Stimulated activated CD8-positive, alpha-beta memory T cell treated with anti-CD3 and anti-CD28 coated beads, Interleukin-7, amount 100 ng/mL, for 48 hours (primary cell): ENCODE results near the gene ADNP.
A peak's percentile ranks its signal among the peaks of the same experiment; 100 is the strongest.

Source experiments
- DNase-seq, 2 donors: peaks; one replicate each; pipeline ENCODE4 v3.0.0-alpha.2; 2020; ENCODE audit warnings: low read depth in 1 of 2; ENCODE audit errors: extremely low read depth in 1 of 2

The ADNP gene

DNA sequence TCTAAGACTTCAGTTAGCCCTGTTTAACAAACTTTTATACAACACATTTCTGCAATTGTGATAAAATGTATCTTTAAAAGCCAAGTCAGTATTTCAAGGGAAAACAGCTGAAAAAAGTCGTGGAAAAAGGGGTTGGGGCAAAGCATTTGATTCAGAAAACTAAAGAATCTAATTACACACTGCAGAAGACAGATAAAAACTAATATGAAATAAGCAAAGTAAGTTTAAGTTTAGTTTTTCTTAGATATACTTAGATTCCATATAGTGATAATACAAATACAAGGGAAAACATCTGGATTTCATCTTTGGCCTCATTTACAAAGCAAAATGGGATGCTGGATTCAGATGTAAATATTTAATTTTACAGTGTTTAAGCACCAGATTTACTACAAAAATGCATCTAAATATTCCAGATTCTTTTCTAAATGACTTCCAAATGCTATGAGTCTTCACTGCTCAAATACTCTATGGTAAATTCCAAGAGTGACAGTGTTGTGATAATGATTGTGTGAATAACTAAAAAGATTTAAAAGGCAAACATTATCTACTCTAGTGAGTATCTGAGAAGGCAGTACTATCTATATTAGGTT, 1.5 kb upstream of the ADNP start:
- no peak for DNase-seq

DNA sequence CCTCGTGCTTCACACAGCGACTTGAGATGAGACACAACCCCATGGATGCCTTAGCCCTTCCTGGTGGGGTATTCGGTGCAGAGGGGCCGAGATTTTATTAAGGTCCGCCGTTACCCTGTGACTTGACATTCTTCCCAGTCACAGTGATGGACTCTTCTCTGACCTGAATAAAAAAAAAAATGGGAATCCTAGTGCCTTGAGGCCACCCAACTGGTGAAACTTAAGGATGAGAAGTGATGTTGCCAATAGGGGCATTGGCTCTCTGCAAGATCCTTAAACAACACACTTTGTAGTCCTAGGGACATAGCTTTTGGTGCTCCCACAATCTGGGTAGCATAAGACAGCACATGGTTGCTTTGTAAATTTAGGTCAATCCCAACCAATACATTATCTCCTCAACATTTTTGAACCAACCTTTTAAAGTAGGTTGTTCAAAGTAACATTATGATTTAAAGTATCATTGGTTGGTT, 814 bp upstream of the ADNP start:
- no peak for DNase-seq

DNA sequence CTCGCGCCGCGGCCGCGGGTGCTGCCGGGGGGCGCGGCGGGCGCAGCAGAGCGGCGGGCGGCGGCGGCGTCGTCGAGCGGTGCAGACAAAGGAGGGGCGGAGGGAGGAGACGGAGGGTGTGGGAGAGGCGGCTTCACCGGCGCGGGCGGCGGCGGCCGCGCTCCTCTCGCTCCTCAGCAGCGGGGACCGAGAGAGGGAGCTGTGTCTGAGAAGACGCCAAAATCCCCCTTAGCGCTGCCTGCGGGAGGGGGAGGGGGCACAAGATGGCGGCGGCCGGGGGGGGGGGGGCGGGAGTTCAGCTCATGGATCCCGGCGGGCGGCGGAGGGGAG, 296 bp downstream of the ADNP start:
- no peak for DNase-seq

GRCh38 chr20:50930139-50930975, 880 bp downstream of the ADNP start:
- no peak for DNase-seq

DNA sequence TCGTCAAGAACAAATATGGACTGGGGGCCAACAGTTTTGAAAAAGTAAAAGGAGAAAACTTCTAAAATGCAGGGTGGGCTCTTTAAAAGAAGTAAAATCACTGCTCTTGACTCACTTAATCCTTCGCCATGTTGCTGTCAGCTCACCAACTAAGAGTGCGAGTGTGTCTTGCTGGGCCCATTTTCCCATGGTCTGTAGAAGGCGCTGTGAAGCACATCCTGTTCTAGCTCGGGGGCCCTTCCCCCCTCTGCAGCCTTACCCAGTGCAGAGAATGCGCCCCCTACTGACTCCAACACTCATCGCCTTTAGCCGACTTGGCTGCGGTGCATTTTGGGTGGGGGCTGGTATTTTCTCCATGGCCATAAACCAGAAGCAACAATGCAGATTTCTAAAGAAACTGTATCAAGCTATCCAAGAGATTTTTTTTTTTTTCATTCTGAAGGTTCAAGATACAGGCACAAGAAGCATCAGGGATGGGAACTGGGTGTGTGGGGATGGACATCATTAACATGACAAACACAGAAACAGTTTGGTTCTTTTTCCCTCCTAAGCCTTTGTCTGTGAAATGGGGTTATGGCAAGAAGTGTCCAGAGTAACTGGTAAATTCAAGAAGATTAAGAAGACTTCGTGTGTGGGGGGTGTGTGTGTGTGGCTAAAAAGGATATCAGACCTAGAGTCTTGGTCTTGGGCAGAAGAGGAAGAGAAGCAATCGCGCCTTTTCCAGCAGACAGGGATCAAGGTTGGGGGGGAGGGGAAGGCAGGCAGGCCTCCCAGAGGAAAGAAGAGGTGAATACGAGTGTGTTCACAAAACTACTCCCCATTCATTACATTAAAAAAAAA, 1.7 kb downstream of the ADNP start:
- DNase-seq: peak; percentile 85 to 96

DNA sequence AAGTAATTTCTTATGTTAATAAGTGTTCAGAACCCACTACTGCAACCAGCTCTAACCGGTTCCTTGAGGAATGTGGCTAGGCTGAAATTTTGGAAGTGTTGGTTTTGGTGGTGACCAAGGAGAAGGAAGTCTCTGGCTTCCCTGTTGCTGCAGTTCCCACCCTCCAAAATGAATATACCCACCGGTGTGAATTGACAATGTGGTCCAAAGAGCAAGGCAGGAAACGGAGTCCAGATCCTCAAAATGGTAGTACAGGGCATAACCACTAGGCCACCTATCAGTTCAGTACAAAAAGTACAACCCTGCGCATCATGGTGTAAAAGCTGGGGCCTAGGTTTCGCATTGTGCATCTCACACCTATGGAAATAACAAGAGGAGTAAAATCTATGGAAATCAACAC, 2.8 kb downstream of the ADNP start:
- no peak for DNase-seq

DNA sequence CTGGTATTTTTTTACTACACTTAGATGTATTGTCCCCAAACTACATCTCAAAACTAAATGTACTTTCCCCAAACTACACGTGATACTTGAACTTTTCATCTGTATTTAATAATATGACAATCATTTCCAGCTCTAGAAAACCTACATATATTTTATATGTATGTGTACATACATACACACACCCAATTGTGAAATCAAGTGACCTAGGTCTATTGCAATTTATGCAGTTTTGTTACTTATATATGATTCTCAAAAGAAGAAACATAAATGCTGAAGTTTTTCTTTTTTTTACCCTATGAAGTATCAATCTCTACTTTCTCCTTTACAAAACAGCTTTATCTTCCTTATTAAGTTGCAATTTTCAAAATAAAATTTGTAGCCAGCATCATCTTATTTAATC, 4.7 kb downstream of the ADNP start:
- DNase-seq: no peak

DNA sequence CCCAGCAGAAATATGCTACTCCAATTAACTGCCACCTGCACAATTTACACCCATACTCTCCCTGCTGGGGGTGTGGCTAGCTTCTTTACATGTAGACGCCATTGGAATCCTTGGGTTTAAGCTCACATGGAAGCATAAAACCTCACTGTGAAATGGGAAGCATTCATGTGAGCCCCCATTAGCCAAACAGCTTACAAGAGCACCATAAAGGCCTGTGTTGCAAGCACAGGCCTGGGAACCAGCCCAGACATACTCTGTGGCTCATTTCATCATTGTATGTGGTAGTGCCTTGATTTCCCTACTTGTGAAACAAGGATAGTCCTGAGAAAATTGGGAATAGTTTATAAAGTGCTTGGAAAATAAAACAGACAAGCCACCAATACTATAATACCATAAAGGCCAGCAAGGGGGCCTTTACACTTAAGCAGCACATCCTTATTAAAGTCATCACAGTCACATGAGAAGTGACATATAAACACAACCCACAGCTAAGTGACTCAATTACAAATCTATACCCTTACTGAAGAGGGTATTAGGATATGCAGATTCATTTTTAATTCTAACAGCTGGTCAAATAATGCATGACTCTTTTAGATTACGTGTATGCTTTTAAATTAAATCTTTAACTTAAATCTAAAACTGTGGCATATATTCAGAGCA, 6.8 kb downstream of the ADNP start:
- DNase-seq: no peak

DNA sequence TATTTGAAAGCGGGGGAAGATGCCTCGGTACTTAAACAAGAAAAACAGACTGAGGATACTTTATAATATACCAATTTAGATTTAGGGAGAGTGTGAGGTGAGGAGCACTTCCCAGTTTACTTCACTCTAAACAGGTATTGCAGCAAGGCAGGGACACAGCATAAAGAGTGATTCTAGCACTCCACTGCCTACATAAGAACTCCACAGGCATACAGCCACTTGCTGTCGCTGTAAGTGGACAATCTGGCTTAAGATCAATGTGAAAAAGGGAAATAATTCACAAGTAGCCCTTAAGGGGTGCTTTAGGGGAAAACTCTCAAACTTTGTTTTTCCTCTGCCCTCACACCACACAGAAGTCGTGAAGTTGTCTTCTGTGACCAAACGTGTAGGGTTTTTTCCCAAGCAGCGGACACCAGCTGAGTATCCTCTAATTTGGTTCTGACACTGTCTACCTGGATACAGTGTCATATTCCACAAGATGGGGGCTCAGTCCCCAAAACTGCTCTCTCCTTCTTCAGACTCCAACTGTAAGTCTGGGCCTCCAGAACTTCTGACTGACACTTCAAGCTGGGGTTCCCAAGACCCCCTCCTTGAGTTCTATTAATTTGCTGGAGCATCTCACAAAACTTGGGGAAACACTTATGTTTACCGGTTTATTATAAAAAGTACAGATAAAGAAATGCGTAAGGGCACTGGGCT, 9.3 kb downstream of the ADNP start:
- no peak for DNase-seq

DNA sequence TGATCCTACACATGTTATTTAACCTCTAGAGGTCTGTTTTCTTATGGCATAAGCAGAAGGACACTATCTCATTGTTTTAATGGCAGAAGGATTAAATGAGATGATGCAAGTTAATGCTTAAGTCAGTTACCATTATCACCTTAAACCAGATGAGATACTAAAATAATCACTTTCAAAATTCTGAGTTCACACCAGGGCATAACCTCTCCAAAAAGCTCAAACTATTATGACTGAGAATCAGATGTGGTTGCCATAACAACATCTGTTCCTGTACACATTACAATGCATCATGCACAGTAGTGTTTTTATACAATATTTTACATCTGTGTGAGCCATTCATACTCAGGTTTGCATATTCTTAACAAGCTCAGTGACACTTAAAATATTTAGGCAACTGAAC, 10.2 kb downstream of the ADNP start:
- no peak for DNase-seq

DNA sequence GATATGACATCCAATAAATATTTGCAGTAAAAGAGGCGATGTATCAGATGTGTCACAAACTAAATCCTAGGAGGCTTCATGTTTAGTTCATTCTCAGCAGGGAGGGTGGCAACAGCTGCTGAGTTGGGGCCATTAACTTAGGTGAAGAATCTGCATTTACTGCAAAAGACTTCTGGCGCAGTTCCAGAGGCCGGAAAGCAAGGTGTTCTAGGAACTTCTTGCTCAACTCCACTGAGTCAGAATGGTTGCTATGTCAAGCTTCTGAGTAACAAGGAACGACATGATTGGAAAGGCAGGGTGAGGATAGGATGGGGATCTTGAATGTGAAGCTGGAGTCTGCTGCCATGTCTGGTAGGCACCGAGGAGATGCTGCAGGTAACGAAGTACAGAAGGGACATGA, 11.7 kb downstream of the ADNP start:
- no peak for DNase-seq

GRCh38 chr20:50918403-50918802, 12.8 kb downstream of the ADNP start:
- no peak for DNase-seq

DNA sequence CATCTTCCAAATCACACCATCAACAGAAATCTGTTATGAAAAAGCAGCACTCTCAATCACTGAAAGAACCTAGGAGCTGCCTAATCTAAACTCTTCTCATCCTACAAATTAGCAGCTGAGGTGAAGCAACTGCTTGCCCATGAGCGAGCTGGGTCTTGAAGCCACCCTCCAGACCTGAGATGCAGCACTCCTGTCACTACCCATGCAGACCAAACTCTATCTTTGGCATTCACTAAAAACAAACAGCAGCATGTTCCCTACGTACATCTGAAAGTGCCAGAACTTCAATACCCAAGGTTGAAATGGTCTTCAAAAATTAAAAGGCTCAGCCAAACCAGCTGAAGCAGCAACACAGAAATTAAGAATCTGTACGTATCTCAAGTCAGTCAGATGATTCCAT, 14.3 kb downstream of the ADNP start:
- no peak for DNase-seq

DNA sequence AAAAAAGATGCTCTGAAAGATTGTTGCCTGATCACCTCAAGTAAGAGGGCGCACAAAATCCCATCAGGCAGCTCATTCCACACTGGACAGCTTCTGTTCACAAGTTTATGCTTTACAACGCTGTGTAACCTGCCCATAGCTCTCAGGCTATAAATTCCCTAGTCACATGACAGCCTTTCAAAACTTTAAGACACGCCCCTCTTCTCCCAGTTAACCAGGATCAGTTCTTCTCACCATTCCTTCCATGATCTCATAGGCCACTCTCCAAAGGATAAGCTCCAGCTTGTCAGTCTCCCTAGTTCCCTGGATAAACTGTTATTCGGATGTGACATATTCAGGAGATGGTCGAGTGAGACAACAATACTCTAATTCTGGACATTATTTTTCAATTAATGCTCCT, 15.0 kb downstream of the ADNP start:
- DNase-seq: no peak

DNA sequence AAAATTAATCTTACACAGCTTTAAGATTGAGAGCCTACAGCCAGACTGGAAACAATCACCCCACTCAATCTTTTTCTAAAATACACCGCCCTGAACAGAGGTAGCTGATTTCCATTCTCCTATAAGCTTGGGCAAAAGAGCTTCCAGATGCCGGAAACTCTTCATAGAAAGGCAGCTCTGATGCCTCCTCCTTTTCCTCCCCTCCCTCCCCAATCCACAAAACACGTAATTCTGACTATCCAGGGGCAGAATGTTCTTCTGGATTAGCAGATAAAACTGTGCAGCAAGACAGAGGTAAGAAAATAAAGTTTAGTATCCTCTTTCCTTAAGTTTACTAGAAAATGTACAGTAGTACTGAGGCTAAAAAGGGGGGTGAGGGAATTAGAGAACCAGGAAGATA, 15.8 kb downstream of the ADNP start:
- DNase-seq: no peak

DNA sequence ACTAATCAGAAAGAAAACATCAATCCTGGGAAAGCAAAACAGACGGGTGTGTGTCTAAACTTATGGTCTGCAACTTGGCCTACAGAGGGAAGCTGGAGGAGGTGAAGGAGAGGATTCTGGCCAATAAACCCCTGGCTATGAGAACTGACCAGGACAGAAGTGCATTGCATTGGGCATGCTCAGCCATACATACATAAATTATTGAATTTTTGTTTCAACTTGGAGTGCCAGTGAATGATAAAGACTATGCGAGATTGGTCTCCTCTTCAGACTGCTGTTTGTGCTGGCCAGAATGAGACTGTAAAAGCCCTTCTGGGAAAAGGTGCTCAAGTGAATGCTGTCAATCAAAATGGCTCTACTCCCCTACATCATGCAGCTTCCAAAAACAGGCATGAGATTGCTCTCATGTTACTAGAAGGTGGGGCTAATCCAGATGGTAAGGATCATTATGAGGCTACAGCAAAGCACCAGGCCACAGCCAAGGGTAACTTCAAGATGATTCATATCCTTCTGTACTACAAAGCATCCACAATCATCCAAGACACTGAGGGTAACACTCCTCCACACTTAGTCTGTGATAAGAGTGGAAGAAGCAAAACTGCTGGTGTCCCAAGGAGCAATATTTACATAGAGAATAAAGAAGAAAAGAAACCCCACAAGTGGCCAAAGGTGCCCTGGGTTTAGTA, 17.4 kb downstream of the ADNP start:
- DNase-seq: no peak

GRCh38 chr20:50911716-50912115, 19.5 kb downstream of the ADNP start:
- DNase-seq: no peak

- DNase-seq: no peak
Observed at GRCh38 chr20:50911030-50911429, 20.2 kb downstream of the ADNP start.

DNA sequence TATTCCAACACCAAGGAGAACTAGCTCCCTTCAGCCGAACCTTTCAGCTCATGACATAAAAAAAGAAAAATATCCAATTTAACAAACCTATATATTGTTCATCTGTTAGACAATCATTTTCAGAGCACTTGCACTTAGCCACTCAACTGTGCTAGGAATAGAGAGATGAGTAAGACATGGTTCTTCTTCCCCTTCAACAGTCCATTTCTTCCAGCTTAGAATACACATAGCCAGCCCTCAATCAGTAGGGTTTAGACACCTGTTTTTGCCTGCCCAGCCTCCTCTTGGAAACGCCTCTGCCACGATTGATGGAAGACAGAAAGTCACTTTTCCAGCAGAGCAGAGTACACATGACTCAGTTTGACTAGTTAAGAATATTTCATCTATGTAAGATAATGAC, 21.8 kb downstream of the ADNP start:
- DNase-seq: no peak

- no peak for DNase-seq
Observed at GRCh38 chr20:50904067-50904570, 27.1 kb downstream of the ADNP start.
